Measurements from ENCODE around the gene MLXIPL. TPM values are rescaled to one million over a fixed set of nuclear protein-coding genes. Genes with fewer than 3 reads are reported as not detected.

Gene MLXIPL
- total RNA-seq, 2 experiments from 2014 or later, result not detected

GRCh38 chr7:73668886-73669230 lies 44.5 kb upstream of the MLXIPL start:
- Histone ChIP-seq H3K36me3 (ENCODE audit: insufficient read depth, low read length) (no peaks in the 10 kb centered on the region), H3K9me2 (ENCODE audit: insufficient read depth, low read length) (no peaks in the 10 kb centered on the region), H3K4me2 (ENCODE audit: low read length) (peak overlapping the region; percentile 97), H3K79me2 (ENCODE audit: insufficient read depth, low read depth, low read length) (no peaks in the 10 kb centered on the region), H3K9me3 (ENCODE audit: low read length) (no peaks in the 10 kb centered on the region), H3K4me1 (ENCODE audit: insufficient read depth, low read length, poor library complexity, severe bottlenecking) (peaks cover 11% of the 10 kb centered on the region), H3K27ac (ENCODE audit: low read depth, low read length, poor library complexity, severe bottlenecking) (no peak overlapping the region), H2AFZ (ENCODE audit: low read length) (peak overlapping the region; percentile 78; the same call in 1 of the 2 replicates), H3K4me3 (ENCODE audit: low read depth, low read length, poor library complexity, severe bottlenecking) (peak overlapping the region; percentile 80), H4K20me1 (ENCODE audit: insufficient read depth, low read length) (no peaks in the 10 kb centered on the region)
- POLR2A ChIA-PET, result interaction anchor here (0.6 kb wide), 1 partner anchor 57 kb away, joined by 3 read pairs; no protein-coding TSS in a partner anchor
- CTCF ChIA-PET (ENCODE audit: unreplicated experiment), result no interaction called here
- intact Hi-C loops (cut with micrococcal nuclease; ENCODE audit: unreplicated experiment), result loop anchor here (1.0 to 5.0 kb wide), 2 partner anchors 14 to 63 kb away; partner anchors contain the start of genes BUD23 and DNAJC30
- DNase-seq (ENCODE audit: low spot score), result peak; percentile 20
- TF ChIP-seq EZH2phosphoT487 (IDR thresholded peaks at IDR 0.05; ENCODE audit: borderline replicate concordance, low read depth, low read length) (no peak), CTCF (conservative IDR thresholded peaks at IDR 0.05; ENCODE audit: low read length) (no peak)
- BruUV-seq (replicated peaks), result no TSS peak

GRCh38 chr7:73668103-73668885 lies 44.0 kb upstream of the MLXIPL start:
- no peaks in the 10 kb centered on the region for H3K9me2 ChIP-seq (ENCODE audit: insufficient read depth, low read length)
- H3K27ac ChIP-seq (ENCODE audit: low read depth, low read length, poor library complexity, severe bottlenecking), result no peak overlapping the region
- peaks cover 11% of the 10 kb centered on the region for H3K4me1 ChIP-seq (ENCODE audit: insufficient read depth, low read length, poor library complexity, severe bottlenecking)
- intact Hi-C loops (cut with micrococcal nuclease; ENCODE audit: unreplicated experiment), result loop anchor here (1.0 to 5.0 kb wide), 2 partner anchors 15 to 64 kb away; partner anchors contain the start of genes BUD23 and DNAJC30
- no peak for TF ChIP-seq CTCF (conservative IDR thresholded peaks at IDR 0.05; ENCODE audit: low read length)
- no peaks in the 10 kb centered on the region for H3K36me3 ChIP-seq (ENCODE audit: insufficient read depth, low read length)
- H2AFZ ChIP-seq (ENCODE audit: low read length), result peak overlapping the region; percentile 78; the same call in 1 of the 2 replicates
- H3K9me3 ChIP-seq (ENCODE audit: low read length), result peaks cover under 1% of the 10 kb centered on the region; the same call in 1 of the 2 replicates
- DNase-seq (ENCODE audit: low spot score), result peak; percentile 33
- peak overlapping the region; percentile 97 for H3K4me2 ChIP-seq (ENCODE audit: low read length)
- BruUV-seq (replicated peaks), result no TSS peak
- H3K79me2 ChIP-seq (ENCODE audit: insufficient read depth, low read depth, low read length), result no peaks in the 10 kb centered on the region
- H3K4me3 ChIP-seq (ENCODE audit: low read depth, low read length, poor library complexity, severe bottlenecking), result peak overlapping the region; percentile 80
- ChIA-PET CTCF (ENCODE audit: unreplicated experiment) (no interaction called here), POLR2A (interaction anchor here (0.6 kb wide), 1 partner anchor 64 kb away, joined by 3 read pairs; no protein-coding TSS in a partner anchor)
- H4K20me1 ChIP-seq (ENCODE audit: insufficient read depth, low read length), result no peaks in the 10 kb centered on the region
